Measurements from ENCODE around the gene ETV1. TPM values are rescaled to one million over a fixed set of nuclear protein-coding genes. Genes with fewer than 3 reads are reported as not detected.
A peak's percentile ranks its signal among the peaks of the same experiment; 100 is the strongest.

ETV1 gene
- total RNA-seq, 2 donors from 2014 or later, result 6.1 to 9.2 TPM

DNA sequence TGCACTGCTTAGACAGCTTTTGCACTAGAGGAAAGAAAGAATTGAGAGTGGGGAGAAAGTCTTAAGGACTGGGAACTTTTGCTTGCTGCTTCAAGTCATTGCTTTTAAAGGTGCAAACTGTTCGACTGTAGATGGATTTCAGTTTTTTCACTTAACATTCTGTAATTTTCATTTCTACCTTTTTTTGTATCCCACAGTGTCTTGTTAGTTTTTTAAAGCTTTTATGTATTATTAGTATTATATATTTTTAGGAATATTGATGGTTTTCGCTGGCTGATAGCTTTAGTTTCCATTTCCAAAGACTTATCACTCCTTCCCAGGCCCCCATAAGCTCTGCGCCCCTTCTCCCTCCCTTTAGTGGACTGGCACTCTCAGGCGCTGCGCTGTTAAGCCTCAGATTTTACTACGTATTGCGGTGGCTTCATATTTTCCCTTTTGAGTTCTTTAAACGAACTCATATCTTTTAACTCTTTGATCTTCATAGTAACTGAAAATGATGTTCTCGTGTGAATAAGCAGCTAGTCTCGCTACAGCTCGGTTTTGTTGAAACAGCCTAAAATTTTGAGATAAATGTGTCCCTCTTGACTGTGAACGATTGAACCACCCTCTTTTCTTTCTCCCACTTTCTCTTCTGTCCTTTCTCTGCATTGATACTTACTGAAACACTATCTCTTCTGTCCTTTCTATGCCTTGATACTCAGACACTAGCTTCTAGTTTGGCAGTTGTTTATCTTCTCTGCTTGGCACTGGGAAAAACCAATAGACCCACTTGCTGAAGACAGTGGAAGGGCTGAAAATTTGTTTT lies 2.5 kb upstream of the ETV1 start:
- no peak for DNase-seq (ENCODE audit: low spot score)
- TF ChIP-seq POLR2AphosphoS5 (IDR thresholded peaks at IDR 0.05), result no peak
- TF ChIP-seq POLR2A (IDR thresholded peaks at IDR 0.05), result no peak
- TF ChIP-seq, protein P1, sequence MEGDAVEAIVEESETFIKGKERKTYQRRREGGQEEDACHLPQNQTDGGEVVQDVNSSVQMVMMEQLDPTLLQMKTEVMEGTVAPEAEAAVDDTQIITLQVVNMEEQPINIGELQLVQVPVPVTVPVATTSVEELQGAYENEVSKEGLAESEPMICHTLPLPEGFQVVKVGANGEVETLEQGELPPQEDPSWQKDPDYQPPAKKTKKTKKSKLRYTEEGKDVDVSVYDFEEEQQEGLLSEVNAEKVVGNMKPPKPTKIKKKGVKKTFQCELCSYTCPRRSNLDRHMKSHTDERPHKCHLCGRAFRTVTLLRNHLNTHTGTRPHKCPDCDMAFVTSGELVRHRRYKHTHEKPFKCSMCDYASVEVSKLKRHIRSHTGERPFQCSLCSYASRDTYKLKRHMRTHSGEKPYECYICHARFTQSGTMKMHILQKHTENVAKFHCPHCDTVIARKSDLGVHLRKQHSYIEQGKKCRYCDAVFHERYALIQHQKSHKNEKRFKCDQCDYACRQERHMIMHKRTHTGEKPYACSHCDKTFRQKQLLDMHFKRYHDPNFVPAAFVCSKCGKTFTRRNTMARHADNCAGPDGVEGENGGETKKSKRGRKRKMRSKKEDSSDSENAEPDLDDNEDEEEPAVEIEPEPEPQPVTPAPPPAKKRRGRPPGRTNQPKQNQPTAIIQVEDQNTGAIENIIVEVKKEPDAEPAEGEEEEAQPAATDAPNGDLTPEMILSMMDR (IDR thresholded peaks at IDR 0.05), result no peak
- Histone ChIP-seq H3K4me3 (peak overlapping the region; percentile 35 to 48), H3K27me3 (replicated peaks; ENCODE audit: insufficient read depth) (no peaks in the 10 kb centered on the region), H3K36me3 (no peaks in the 10 kb centered on the region), H3K4me1 (replicated peaks) (no peaks in the 10 kb centered on the region), H3K27ac (peak overlapping the region; percentile 61 to 77), H3K9me3 (no peaks in the 10 kb centered on the region)
- intact Hi-C loops (cut with DNase I), result loop anchor here (5.0 kb wide), 1 partner anchor 250 kb away; no protein-coding TSS in a partner anchor
- 38% methylated on average over 12 of the region's 12 CpGs for WGBS

DNA sequence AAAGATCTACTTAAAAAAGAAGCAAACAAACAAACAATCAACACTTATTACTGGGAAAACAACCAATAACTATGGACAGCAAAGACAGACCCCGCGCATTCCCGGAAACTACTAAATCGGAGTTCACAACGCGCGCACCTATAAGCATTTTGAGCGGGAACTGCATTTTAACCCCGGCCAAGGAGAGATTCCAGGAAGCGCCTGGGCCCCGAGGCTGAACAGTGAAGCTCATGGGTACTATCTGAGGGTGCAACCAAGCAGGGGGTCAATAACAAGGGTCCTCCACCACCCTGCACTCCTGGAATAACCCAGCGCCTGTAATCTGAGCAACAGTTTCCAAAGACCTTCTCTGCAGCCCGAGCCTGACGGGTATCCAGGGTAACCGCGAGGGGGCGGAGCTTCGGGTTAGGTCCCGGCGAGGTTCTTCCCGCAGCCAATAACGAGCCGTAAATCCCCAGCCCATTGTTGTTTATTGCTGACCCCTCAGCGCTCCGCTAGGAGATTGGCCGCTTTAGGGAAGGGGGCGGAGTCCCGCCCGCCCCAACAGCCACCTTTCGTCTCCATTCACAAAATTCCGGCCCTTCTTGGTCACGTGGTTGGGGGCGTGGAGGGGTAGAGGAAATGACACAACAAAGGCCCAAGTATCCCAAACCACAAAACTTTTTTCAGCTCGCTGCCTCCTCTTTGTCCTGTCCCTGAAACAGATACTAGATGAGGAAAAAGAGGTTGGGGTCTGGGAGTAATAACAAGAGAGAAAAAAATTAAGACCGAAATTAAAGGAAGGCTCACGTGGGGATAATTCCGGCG lies 1.7 kb upstream of the ETV1 start:
- Histone ChIP-seq H3K27ac (peak overlapping the region; percentile 61 to 77), H3K27me3 (replicated peaks; ENCODE audit: insufficient read depth) (no peaks in the 10 kb centered on the region), H3K9me3 (no peaks in the 10 kb centered on the region), H3K36me3 (no peaks in the 10 kb centered on the region), H3K4me3 (peak overlapping the region; percentile 35 to 48), H3K4me1 (replicated peaks) (no peaks in the 10 kb centered on the region)
- intact Hi-C loops (cut with DNase I), result loop anchor here (5.0 kb wide), 1 partner anchor 249 kb away; no protein-coding TSS in a partner anchor
- peak; percentile 80 for TF ChIP-seq POLR2AphosphoS5 (IDR thresholded peaks at IDR 0.05)
- TF ChIP-seq, protein P1 (IDR thresholded peaks at IDR 0.05), result peak; percentile 23 to 35 (median 28)
- TF ChIP-seq POLR2A (IDR thresholded peaks at IDR 0.05), result peak; percentile 26
- peak; percentile 92 for DNase-seq (ENCODE audit: low spot score)
- under 1% methylated on average over 38 of the region's 38 CpGs for WGBS

DNA sequence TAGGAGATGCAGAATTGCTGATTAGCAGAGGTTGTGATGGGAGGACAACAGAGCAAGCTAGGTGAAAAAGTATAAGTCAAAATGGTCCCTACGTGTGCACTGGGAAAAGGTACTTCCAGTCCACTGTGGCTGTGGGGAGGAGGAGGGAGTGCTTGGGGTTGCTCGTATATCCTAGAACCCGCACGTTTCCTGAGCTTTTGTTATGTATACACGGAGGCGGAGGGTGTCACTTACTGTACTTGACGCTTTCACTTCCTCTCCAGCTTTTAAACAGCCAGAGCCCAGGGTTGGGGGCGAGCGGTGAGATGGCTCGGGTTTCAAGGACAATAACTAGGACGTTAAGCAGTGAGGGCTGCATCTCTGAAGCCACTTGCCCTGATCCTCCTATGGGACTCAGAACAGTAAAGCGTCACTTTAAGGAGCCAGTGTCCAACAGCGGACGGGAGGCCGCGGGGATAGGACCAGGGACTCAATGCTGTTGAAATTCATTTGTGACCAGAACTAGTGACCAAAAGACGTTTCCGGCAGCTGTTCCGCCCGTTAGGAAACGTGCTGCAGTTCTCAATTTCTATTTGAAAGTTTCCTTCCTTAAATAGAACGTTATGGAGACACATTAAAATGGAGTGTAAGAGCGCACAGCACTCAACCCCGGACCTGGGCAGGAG lies 985 bp upstream of the ETV1 start:
- intact Hi-C loops (cut with DNase I), result loop anchor here (5.0 kb wide), 1 partner anchor 248 kb away; no protein-coding TSS in a partner anchor
- Histone ChIP-seq H3K9me3 (no peaks in the 10 kb centered on the region), H3K27me3 (replicated peaks; ENCODE audit: insufficient read depth) (no peaks in the 10 kb centered on the region), H3K36me3 (no peaks in the 10 kb centered on the region), H3K4me1 (replicated peaks) (no peaks in the 10 kb centered on the region), H3K4me3 (peak overlapping the region; percentile 35 to 48), H3K27ac (peak overlapping the region; percentile 61 to 77)
- peak; percentile 21 for DNase-seq (ENCODE audit: low spot score)
- TF ChIP-seq, protein P1 (IDR thresholded peaks at IDR 0.05), result no peak
- no peak for TF ChIP-seq POLR2AphosphoS5 (IDR thresholded peaks at IDR 0.05)
- under 1% methylated on average over 24 of the region's 24 CpGs for WGBS

DNA sequence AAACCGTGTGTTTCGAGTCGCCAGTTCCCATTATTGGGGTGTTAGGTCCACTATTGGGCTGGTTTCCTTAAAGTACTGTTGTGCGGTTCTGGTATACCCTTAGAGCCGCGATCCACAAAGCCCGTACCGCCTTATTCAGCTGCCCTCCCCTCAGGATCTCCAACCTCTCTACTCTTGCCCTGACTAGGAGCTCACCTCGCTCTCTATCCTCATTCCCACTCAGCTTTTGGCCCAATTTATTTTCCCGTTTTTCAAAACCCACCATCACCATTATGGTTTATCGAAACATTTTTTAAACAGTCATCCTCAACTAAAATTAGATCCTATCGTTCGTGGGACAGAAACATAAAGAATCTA lies 461 bp upstream of the ETV1 start:
- peak; percentile 5 for DNase-seq (ENCODE audit: low spot score)
- no peaks in the 10 kb centered on the region for H3K4me1 ChIP-seq (replicated peaks)
- under 1% methylated on average over 13 of the region's 13 CpGs for WGBS
- TF ChIP-seq POLR2AphosphoS5 (IDR thresholded peaks at IDR 0.05) (no peak), POLR2A (IDR thresholded peaks at IDR 0.05) (no peak)
- TF ChIP-seq, protein P1 (IDR thresholded peaks at IDR 0.05), result no peak
- H3K4me3 ChIP-seq, result peak overlapping the region; percentile 35 to 48
- no peaks in the 10 kb centered on the region for H3K36me3 ChIP-seq
- H3K27me3 ChIP-seq (replicated peaks; ENCODE audit: insufficient read depth), result no peaks in the 10 kb centered on the region
- no peaks in the 10 kb centered on the region for H3K9me3 ChIP-seq
- H3K27ac ChIP-seq, result peak overlapping the region; percentile 61 to 77
- intact Hi-C loops (cut with DNase I), result loop anchor here (5.0 kb wide), 1 partner anchor 248 kb away; no protein-coding TSS in a partner anchor
